Measurements from ENCODE around the gene TOP3A.

Gene TOP3A

DNA sequence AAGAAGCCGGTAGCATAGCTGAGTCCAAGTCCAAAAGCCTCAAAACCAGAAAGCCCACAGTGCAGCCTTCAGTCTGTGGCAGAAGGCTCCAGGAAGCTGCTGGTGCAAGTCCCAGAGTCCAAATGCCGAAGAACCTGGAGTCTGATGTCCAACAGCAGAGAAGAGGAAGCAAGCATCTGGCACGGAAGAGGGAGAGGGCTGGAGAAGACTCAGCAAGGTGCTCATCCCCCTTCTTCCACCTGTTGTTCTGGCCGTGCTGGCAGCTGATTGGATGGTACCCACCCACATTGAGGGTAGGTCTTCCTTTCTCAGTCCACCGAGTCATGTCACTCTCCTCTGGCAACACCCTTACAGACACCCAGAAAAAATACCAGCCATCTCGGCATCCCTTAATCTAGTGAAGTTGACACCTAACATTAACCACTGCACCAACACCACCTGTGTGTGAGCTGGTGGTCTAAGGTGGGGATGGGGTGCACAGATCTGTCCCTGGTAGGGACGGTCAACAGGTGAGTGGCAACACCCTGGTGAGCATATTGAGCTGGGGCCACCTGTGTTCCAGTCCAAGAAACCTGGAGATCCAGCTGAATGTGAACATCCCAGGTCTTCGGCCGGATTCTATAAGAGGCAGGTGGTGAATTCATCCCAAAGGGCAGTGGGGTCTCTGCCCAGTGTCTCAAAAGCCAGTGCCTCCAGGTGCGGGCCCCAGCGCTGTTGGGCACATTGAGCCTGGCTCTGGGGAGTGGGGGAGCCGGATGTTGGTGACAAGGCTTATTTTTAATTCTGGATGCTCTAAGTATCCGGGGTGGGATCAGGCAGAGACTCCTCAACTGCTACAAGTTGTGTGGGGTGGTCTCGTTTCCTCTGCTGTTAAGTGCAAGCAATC is 44.5 kb downstream of the TOP3A start:
- TF ChIP-seq CTCF (IDR thresholded peaks at IDR 0.05), result no peak
- Histone ChIP-seq H3K4me1 (ENCODE audit: control insufficient read depth in 1 of 2, insufficient read depth in 1 of 2, low read depth in 1 of 2, low read length in 1 of 2) (no peaks in the 10 kb centered on the region), H3K27ac (no peak overlapping the region), H3K9me3 (no peaks in the 10 kb centered on the region), H3K27me3 (no peaks in the 10 kb centered on the region), H3K36me3 (peaks cover 63% of the 10 kb centered on the region), H3K4me3 (ENCODE audit: low read depth in 1 of 2, low read length in 1 of 2) (no peak overlapping the region)

GRCh38 chr17:18267927-18268711 is 46.7 kb downstream of the TOP3A start:
- TF ChIP-seq CTCF (IDR thresholded peaks at IDR 0.05), result no peak
- no peak overlapping the region for H3K27ac ChIP-seq
- no peaks in the 10 kb centered on the region for H3K27me3 ChIP-seq
- no peak overlapping the region for H3K4me3 ChIP-seq (ENCODE audit: low read depth in 1 of 2, low read length in 1 of 2)
- H3K9me3 ChIP-seq, result no peaks in the 10 kb centered on the region
- H3K4me1 ChIP-seq (ENCODE audit: control insufficient read depth in 1 of 2, insufficient read depth in 1 of 2, low read depth in 1 of 2, low read length in 1 of 2), result no peaks in the 10 kb centered on the region
- peaks cover 65% of the 10 kb centered on the region for H3K36me3 ChIP-seq

DNA sequence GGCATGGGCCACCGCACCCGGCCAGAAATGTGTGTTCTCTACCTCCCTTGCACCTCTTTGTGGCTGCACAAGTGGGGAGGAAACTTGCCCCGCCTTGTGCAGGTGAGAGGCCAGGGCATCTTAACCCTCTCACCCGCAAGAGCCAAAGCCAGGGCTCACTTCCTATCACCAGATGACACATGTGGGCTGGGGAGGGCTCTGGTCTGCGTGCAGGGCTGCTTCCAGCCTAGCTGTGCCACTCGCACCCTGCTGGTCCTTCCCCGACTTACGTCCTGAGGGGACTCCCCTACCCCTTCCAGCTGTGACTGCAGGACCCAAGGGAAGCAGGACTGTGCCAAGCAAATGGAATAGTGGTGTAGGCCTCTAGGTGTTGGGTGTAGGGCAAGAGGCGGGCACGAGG is 47.4 kb downstream of the TOP3A start:
- no peak for TF ChIP-seq CTCF (IDR thresholded peaks at IDR 0.05)
- no peaks in the 10 kb centered on the region for H3K4me1 ChIP-seq (ENCODE audit: control insufficient read depth in 1 of 2, insufficient read depth in 1 of 2, low read depth in 1 of 2, low read length in 1 of 2)
- H3K36me3 ChIP-seq, result peaks cover 59% of the 10 kb centered on the region
- H3K9me3 ChIP-seq, result no peaks in the 10 kb centered on the region
- no peaks in the 10 kb centered on the region for H3K27me3 ChIP-seq
- no peak overlapping the region for H3K4me3 ChIP-seq (ENCODE audit: low read depth in 1 of 2, low read length in 1 of 2)
- no peak overlapping the region for H3K27ac ChIP-seq

DNA sequence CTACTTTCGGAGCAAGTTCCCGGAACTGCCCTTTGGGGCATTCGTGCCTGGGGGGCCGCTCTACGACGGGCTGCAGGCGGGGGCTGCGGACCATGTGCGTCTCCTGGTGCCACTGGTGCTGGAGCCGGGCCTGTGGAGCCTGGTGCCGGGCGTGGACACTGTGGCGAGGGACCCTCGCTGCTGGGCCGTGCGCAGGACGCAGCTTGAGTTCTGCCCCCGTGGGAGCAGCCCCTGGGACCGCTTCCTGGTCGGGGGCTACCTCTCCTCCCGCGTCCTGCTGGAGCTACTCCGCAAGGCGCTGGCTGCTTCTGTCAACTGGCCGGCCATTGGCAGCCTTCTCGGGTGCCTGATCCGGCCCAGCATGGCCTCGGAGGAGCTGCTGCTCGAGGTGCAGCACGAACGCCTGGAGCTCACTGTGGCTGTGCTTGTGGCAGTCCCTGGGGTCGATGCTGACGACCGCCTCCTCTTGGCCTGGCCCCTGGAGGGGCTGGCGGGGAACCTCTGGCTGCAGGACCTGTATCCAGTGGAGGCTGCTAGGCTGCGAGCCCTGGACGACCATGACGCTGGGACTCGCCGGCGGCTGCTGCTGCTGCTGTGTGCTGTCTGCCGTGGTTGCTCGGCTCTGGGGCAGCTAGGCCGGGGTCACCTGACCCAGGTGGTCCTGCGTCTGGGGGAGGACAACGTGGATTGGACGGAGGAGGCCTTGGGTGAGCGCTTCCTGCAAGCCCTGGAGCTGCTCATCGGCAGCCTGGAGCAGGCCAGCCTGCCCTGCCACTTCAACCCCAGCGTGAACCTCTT is 50.7 kb downstream of the TOP3A start:
- Histone ChIP-seq H3K4me3 (ENCODE audit: low read depth in 1 of 2, low read length in 1 of 2) (no peak overlapping the region), H3K27ac (no peak overlapping the region), H3K9me3 (no peaks in the 10 kb centered on the region), H3K4me1 (ENCODE audit: control insufficient read depth in 1 of 2, insufficient read depth in 1 of 2, low read depth in 1 of 2, low read length in 1 of 2) (peaks cover 25 to 26% of the 10 kb centered on the region in 2 experiments), H3K27me3 (no peaks in the 10 kb centered on the region), H3K36me3 (peaks cover 29% of the 10 kb centered on the region)
- no peak for TF ChIP-seq CTCF (IDR thresholded peaks at IDR 0.05)

DNA sequence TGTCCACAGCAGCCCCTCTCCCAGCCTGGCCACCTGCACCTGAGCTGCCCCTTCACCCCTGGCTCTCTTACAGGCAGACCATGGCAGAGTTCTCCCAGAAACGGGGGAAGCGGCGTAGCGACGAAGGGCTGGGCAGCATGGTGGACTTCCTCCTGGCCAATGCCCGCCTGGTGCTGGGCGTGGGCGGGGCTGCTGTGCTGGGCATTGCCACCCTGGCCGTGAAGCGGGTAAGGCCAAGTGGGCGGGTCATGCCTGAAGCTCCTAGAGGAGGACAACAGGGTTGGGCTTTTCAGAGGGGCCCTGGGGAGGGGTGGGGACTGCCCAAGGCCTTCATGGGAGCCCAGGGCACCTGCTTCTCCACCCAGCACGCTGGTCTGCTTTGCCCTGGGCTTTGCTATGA is 52.2 kb downstream of the TOP3A start:
- peaks cover 32 to 33% of the 10 kb centered on the region in 2 experiments for H3K4me1 ChIP-seq (ENCODE audit: control insufficient read depth in 1 of 2, insufficient read depth in 1 of 2, low read depth in 1 of 2, low read length in 1 of 2)
- H3K9me3 ChIP-seq, result no peaks in the 10 kb centered on the region
- peaks cover 29% of the 10 kb centered on the region for H3K36me3 ChIP-seq
- H3K4me3 ChIP-seq (ENCODE audit: low read depth in 1 of 2, low read length in 1 of 2), result no peak overlapping the region
- H3K27me3 ChIP-seq, result no peaks in the 10 kb centered on the region
- TF ChIP-seq CTCF (IDR thresholded peaks at IDR 0.05), result no peak
- H3K27ac ChIP-seq, result no peak overlapping the region
